ENCODE results near the gene PNMT. TPM values are rescaled to one million over a fixed set of nuclear protein-coding genes. Genes with fewer than 3 reads are reported as not detected.

PNMT gene
- total and polyA plus RNA-seq, 4 donors: 1.9 to 4.3 (median 3.5) TPM

DNA sequence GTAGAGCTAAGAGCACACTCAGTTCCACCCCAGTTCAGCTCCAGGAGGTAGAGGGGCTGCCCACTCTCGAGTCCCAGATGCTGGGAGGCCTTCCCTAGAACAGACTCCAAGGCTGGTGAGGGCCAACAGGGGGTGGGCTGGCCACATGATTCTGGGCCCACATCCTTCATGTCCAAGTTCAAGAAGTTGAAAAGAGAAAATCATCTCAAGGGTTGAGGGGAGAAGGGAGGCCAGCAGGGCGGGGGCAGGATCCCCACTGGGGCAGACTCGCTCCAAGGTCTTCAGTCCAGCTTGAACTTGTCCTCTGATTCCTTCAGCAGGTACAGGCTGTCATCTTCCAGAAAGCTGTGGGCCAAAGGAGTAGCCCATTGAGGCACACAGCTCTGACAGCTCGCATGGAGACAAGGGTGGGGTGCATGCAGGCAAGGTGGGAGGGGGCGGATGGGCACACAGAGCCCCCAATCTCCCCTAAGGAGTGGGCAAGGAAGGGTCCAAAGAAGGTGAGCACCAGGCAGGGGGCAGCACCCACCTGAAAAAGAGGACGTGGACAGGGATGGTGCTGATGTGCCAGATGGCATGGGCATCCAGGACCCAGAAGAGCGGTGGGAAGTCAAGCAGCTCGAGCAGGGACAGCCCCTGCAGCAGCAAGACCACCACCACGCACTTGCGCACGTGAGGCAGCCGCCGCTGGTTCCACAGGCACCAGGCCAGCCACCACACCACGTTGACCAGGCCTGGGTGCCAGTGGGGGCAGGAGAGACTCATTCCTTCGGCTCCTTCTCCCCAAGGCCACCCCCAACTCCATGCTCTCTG is 4.5 kb downstream of the PNMT start:
- Histone ChIP-seq H3K27ac (ENCODE audit: low read depth in 1 of 2, low read length in 1 of 2) (no peak overlapping the region), H3K4me3 (no peak overlapping the region), H3K4me1 (ENCODE audit: control insufficient read depth in 5 of 5, insufficient read depth in 5 of 5, low read length in 5 of 5) (peaks cover 5 to 31% (median 15%) of the 10 kb centered on the region in 5 donors), H3K9me3 (ENCODE audit: control insufficient read depth in 4 of 4, insufficient read depth in 3 of 4, low read length in 3 of 4) (no peaks in the 10 kb centered on the region), H3K27me3 (ENCODE audit: control insufficient read depth in 3 of 3, insufficient read depth in 3 of 3, low read length in 2 of 3) (peaks cover 0 to 8% (median 7%) of the 10 kb centered on the region in 3 donors), H3K9ac (ENCODE audit: insufficient read depth in 1 of 2, low read length in 2 of 2) (no peak overlapping the region), H3K36me3 (ENCODE audit: control insufficient read depth in 4 of 4, insufficient read depth in 4 of 4, low read length in 4 of 4) (peaks cover 0 to 7% (median 0%) of the 10 kb centered on the region in 4 donors)
- ATAC-seq (ENCODE audit: insufficient read depth, low FRiP score) (no peak), DNase-seq (no peak)
- TF ChIP-seq, protein P1, sequence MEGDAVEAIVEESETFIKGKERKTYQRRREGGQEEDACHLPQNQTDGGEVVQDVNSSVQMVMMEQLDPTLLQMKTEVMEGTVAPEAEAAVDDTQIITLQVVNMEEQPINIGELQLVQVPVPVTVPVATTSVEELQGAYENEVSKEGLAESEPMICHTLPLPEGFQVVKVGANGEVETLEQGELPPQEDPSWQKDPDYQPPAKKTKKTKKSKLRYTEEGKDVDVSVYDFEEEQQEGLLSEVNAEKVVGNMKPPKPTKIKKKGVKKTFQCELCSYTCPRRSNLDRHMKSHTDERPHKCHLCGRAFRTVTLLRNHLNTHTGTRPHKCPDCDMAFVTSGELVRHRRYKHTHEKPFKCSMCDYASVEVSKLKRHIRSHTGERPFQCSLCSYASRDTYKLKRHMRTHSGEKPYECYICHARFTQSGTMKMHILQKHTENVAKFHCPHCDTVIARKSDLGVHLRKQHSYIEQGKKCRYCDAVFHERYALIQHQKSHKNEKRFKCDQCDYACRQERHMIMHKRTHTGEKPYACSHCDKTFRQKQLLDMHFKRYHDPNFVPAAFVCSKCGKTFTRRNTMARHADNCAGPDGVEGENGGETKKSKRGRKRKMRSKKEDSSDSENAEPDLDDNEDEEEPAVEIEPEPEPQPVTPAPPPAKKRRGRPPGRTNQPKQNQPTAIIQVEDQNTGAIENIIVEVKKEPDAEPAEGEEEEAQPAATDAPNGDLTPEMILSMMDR (IDR thresholded peaks at IDR 0.05; ENCODE audit: control extremely low read depth, extremely low read depth): no peak
- WGBS, 2 donors: 89 to 91% methylated on average over 15 of the region's 15 CpGs

DNA sequence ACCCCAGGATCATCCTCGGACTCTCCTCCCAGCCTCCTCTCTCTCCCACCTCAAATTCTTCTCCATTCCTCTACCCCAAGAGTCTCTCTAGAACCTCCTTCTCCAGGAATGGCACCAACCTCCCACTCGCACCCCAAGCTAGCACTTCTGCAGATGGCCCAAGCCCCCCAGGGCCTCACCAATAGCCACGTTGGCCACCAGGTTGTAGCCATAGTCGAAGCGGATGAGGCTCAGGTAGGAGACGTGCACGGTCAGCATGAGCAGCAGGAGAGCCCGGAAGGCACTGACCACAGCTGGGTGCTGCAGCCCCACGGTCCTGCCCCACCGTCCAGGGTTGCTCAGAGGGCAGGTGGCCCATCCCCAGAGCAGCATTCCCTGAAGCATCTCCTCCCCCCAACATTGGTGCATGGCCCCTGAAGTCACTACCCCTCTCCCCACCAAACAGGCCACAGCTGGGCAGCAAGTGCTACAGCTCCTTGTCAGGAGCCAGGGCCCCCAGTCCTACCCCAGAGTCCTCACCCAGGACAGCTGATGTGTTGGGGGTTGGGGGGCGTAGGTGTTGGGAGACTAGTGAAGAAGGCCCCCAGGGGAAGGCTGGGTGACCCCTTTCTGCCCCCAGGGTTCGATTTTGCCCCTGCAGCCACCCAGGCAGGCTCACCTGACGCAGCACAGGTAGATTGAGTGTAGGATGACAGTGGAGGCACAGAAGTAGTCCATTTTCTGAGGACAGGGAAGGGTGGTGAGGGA is 5.3 kb downstream of the PNMT start:
- DNase-seq: no peak
- no peak overlapping the region for H3K4me3 ChIP-seq
- H3K4me1 ChIP-seq (ENCODE audit: control insufficient read depth in 5 of 5, insufficient read depth in 5 of 5, low read length in 5 of 5): peaks cover 9 to 39% (median 19%) of the 10 kb centered on the region in 5 donors
- H3K9me3 ChIP-seq (ENCODE audit: control insufficient read depth in 4 of 4, insufficient read depth in 3 of 4, low read length in 3 of 4): no peaks in the 10 kb centered on the region
- H3K27me3 ChIP-seq (ENCODE audit: control insufficient read depth in 3 of 3, insufficient read depth in 3 of 3, low read length in 2 of 3): peaks cover 0 to 6% (median 4%) of the 10 kb centered on the region in 3 donors
- ATAC-seq (ENCODE audit: insufficient read depth, low FRiP score): no peak
- peaks cover 0 to 7% (median 1%) of the 10 kb centered on the region in 4 donors for H3K36me3 ChIP-seq (ENCODE audit: control insufficient read depth in 4 of 4, insufficient read depth in 4 of 4, low read length in 4 of 4)
- WGBS, 2 donors: 84 to 89% methylated on average over 13 of the region's 13 CpGs
- TF ChIP-seq, protein P1 (IDR thresholded peaks at IDR 0.05; ENCODE audit: control extremely low read depth, extremely low read depth): no peak
- H3K9ac ChIP-seq (ENCODE audit: insufficient read depth in 1 of 2, low read length in 2 of 2): no peak overlapping the region
- no peak overlapping the region for H3K27ac ChIP-seq (ENCODE audit: low read depth in 1 of 2, low read length in 1 of 2)

DNA sequence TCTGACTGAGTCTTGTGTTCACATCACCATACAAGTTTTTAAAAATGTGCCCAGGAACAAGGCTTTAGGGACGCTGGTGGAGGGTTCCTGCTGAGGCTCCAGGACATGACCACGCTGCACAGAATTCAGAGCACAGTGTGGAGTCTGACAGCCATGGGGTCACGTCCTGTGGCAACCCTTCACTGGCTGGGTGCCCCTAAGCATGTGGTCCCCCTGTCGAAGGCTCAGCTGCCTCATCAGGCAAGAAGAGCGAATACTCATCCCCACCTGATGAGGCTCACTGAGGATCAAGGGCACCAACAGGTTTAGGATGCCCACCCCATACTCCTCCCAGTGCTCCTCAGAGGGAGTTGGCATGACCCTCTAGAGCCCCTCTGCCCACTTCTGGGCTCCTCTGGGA is 5.9 kb downstream of the PNMT start:
- no peak for DNase-seq
- H3K9ac ChIP-seq (ENCODE audit: insufficient read depth in 1 of 2, low read length in 2 of 2): no peak overlapping the region
- H3K27ac ChIP-seq (ENCODE audit: low read depth in 1 of 2, low read length in 1 of 2): no peak overlapping the region

More for the DNA sequence above, 5.9 kb downstream of the PNMT start:
- Histone ChIP-seq H3K9me3 (ENCODE audit: control insufficient read depth in 4 of 4, insufficient read depth in 3 of 4, low read length in 3 of 4) (no peaks in the 10 kb centered on the region), H3K36me3 (ENCODE audit: control insufficient read depth in 4 of 4, insufficient read depth in 4 of 4, low read length in 4 of 4) (peaks cover 0 to 7% (median 1%) of the 10 kb centered on the region in 4 donors), H3K4me1 (ENCODE audit: control insufficient read depth in 5 of 5, insufficient read depth in 5 of 5, low read length in 5 of 5) (peaks cover 10 to 42% (median 19%) of the 10 kb centered on the region in 5 donors), H3K4me3 (no peak overlapping the region), H3K27me3 (ENCODE audit: control insufficient read depth in 3 of 3, insufficient read depth in 3 of 3, low read length in 2 of 3) (peaks cover 0 to 2% (median 0%) of the 10 kb centered on the region in 3 donors)
- TF ChIP-seq, protein P1 (IDR thresholded peaks at IDR 0.05; ENCODE audit: control extremely low read depth, extremely low read depth): no peak
- no peak for ATAC-seq (ENCODE audit: insufficient read depth, low FRiP score)
- WGBS, 2 donors: 84 to 92% methylated on average over 5 of the region's 5 CpGs
